Mesenchymal stem cell (in vitro differentiated cells and primary cell): ENCODE measurements around the gene ITPA.

Source experiments
- DNase-seq: peaks from one replicate; pipeline ENCODE4 v3.0.0-alpha.2; 2013
- H2AFZ ChIP-seq: one replicate; pipeline ENCODE4 v1.6.1; 2013; ENCODE audit warnings: low read depth, mild to moderate bottlenecking, control low read depth, inconsistent platforms, low read length, moderate library complexity
- H2AK5ac ChIP-seq: 2 replicates; pipeline ENCODE4 v1.6.1; 2013; ENCODE audit warnings: low read length, moderate library complexity, mild to moderate bottlenecking, inconsistent platforms; ENCODE audit not compliant: severe bottlenecking
- H2BK120ac ChIP-seq: one replicate; pipeline ENCODE4 v1.6.1; 2013; ENCODE audit warnings: low read depth, mild to moderate bottlenecking, inconsistent platforms, low read length, moderate library complexity
- H2BK12ac ChIP-seq, 2 experiments: one replicate each; pipeline ENCODE4 v1.6.1; 2013; ENCODE audit warnings: inconsistent platforms in 2 of 2, low read length in 2 of 2, mild to moderate bottlenecking in 2 of 2, moderate library complexity in 2 of 2, control low read depth in 1 of 2
- H2BK15ac ChIP-seq: one replicate; pipeline ENCODE4 v1.6.1; 2013; ENCODE audit warnings: mild to moderate bottlenecking, low read depth, inconsistent platforms; ENCODE audit not compliant: poor library complexity, severe bottlenecking
- H2BK5ac ChIP-seq: 2 replicates; pipeline ENCODE4 v1.6.1; 2013; ENCODE audit warnings: low read depth, mild to moderate bottlenecking, low read length, control low read depth, inconsistent platforms; ENCODE audit not compliant: poor library complexity, severe bottlenecking
- H3K14ac ChIP-seq, 2 experiments: one replicate each; pipeline ENCODE4 v1.6.1; 2013; ENCODE audit warnings: inconsistent platforms in 2 of 2, low read length in 2 of 2, control low read depth in 1 of 2, mild to moderate bottlenecking in 1 of 2, moderate library complexity in 1 of 2
- H3K18ac ChIP-seq, 2 experiments: one replicate each; pipeline ENCODE4 v1.6.1; 2013; ENCODE audit warnings: inconsistent platforms in 2 of 2, low read length in 2 of 2, control low read depth in 1 of 2, low read depth in 1 of 2, mild to moderate bottlenecking in 1 of 2
- H3K23ac ChIP-seq, 2 experiments: one replicate each; pipeline ENCODE4 v1.6.1; 2013; ENCODE audit warnings: inconsistent platforms in 2 of 2, low read length in 2 of 2, mild to moderate bottlenecking in 2 of 2, moderate library complexity in 2 of 2, control low read depth in 1 of 2
- H3K27ac ChIP-seq: 2 replicates; pipeline ENCODE4 v1.5.1; 2013; ENCODE audit warnings: mild to moderate bottlenecking, moderate library complexity, low read length, control low read depth, inconsistent platforms; ENCODE audit not compliant: poor library complexity, severe bottlenecking
- H3K27me3 ChIP-seq, 2 experiments: 2 replicates each; pipeline versions ENCODE4 v1.6.1 to v1.7.0; 2013; ENCODE audit warnings: low read length in 2 of 2, mild to moderate bottlenecking in 2 of 2, moderate library complexity in 2 of 2, control low read depth in 1 of 2, inconsistent platforms in 1 of 2; ENCODE audit not compliant: control insufficient read depth in 1 of 2, insufficient read depth in 1 of 2
- H3K36me3 ChIP-seq, 2 experiments: 2 replicates each; pipeline versions ENCODE4 v1.6.1 to v1.7.0; 2013; ENCODE audit warnings: low read length in 2 of 2, control low read depth in 1 of 2, inconsistent platforms in 1 of 2, low read depth in 1 of 2, mild to moderate bottlenecking in 1 of 2; ENCODE audit not compliant: insufficient read depth in 2 of 2, control insufficient read depth in 1 of 2
- H3K4ac ChIP-seq, 2 experiments: one replicate each; pipeline ENCODE4 v1.6.1; 2013; ENCODE audit warnings: inconsistent platforms in 2 of 2, low read length in 2 of 2, mild to moderate bottlenecking in 2 of 2, moderate library complexity in 2 of 2, control low read depth in 1 of 2, low read depth in 1 of 2
- H3K4me1 ChIP-seq: 2 replicates; pipeline ENCODE4 v1.6.1; 2013; ENCODE audit warnings: low read depth, low read length, control low read depth; ENCODE audit not compliant: control insufficient read depth, insufficient read depth
- H3K4me2 ChIP-seq: 2 replicates; pipeline ENCODE4 v1.6.1; 2013; ENCODE audit warnings: low read length, mild to moderate bottlenecking, inconsistent platforms; ENCODE audit not compliant: poor library complexity, severe bottlenecking
- H3K4me3 ChIP-seq, 2 experiments: 2 replicates each; pipeline versions ENCODE4 v1.5.1 to v1.7.0; 2013; ENCODE audit warnings: low read length in 2 of 2, mild to moderate bottlenecking in 2 of 2, control low read depth in 1 of 2, low read depth in 1 of 2; ENCODE audit not compliant: insufficient read depth in 1 of 2
- H3K79me1 ChIP-seq: replicated peaks from 2 replicates; pipeline ENCODE4 v1.6.1; 2013; ENCODE audit warnings: mild to moderate bottlenecking, control low read depth, low read length, inconsistent platforms; ENCODE audit not compliant: poor library complexity, severe bottlenecking
- H3K9ac ChIP-seq: 2 replicates; pipeline ENCODE4 v1.7.0; 2013; ENCODE audit warnings: mild to moderate bottlenecking, low read length, moderate library complexity
- H3K9me3 ChIP-seq: 2 replicates; pipeline ENCODE4 v1.7.0; 2013; ENCODE audit warnings: mild to moderate bottlenecking, low read length; ENCODE audit not compliant: control insufficient read depth
- H4K8ac ChIP-seq: one replicate; pipeline ENCODE4 v1.6.1; 2013; ENCODE audit warnings: inconsistent platforms, mild to moderate bottlenecking, low read length, moderate library complexity
- H4K91ac ChIP-seq: one replicate; pipeline ENCODE4 v1.6.1; 2013; ENCODE audit warnings: mild to moderate bottlenecking, low read length, inconsistent platforms
- WGBS: methylation state at CpG from one replicate; pipeline ENCODE4 v1.1.7; 2013; ENCODE audit warnings: mixed read lengths; 5-methylcytosine and 5-hydroxymethylcytosine counted together

The ITPA gene

DNA sequence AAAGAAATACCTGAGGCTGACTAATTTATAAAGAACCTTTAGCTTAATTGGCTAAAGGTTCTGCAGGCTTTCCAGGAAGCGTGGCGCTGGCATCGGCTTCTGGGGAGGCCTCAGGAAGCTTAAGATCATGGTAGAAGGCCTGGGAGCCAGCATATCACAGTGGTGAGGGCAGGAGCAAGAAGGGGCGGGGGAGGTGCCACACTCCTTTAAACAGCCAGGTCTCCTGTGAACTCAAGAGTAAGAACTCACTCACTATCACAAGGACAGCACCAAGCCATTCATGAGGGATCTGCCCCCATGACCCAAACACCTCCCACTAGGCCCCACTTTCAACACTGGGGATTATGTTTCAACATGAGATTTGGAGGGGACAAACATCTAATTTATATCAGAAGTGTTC lies 64.1 kb downstream of the ITPA start:
- Histone ChIP-seq H3K4me2 (no peak overlapping the region), H4K91ac (no peak overlapping the region), H2BK15ac (no peak overlapping the region), H3K14ac (no peak overlapping the region), H2BK12ac (no peak overlapping the region), H3K4me1 (no peaks in the 10 kb centered on the region), H3K9me3 (no peaks in the 10 kb centered on the region), H2BK5ac (no peak overlapping the region), H3K79me1 (no peaks in the 10 kb centered on the region), H3K9ac (no peak overlapping the region), H3K27ac (no peak overlapping the region), H3K18ac (no peak overlapping the region), H2AK5ac (no peak overlapping the region), H3K23ac (no peak overlapping the region), H3K36me3 (peaks cover 58 to 69% of the 10 kb centered on the region in 2 experiments), H3K27me3 (no peaks in the 10 kb centered on the region), H3K4me3 (no peak overlapping the region), H2AFZ (no peak overlapping the region), H4K8ac (no peak overlapping the region), H2BK120ac (no peak overlapping the region), H3K4ac (no peak overlapping the region)
- 88% methylated on average over 4 of the region's 4 CpGs for WGBS
- DNase-seq, result no peak
